ENCODE results near the gene THRB.

Gene THRB

DNA sequence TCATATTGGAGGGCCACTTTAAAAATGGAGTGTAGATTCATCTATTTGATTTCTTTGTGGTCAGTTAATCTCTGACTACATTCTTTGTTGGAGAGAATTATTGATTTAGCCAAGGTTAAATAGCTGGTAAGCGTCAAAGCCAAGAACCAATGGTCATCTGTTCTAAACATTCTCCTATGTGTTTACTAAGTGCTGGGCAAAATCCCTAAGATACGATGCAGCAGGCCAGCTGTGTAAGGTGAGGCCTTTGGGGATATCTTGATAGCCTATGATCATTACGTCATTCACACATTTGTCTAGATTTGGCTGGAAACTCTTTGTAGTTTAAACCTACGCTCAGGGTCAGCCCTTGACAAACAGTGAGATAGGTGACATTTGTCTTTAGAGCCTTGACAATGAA is 313.4 kb downstream of the THRB start:
- DNase-seq (ENCODE audit: low spot score) = no peak

- DNase-seq (ENCODE audit: low spot score) = no peak
These were observed 314.0 kb downstream of the THRB start for GRCh38 chr3:24180616-24181015.

- no peak for DNase-seq (ENCODE audit: low spot score)
These were observed 317.4 kb downstream of the THRB start for GRCh38 chr3:24177201-24177600.

DNA sequence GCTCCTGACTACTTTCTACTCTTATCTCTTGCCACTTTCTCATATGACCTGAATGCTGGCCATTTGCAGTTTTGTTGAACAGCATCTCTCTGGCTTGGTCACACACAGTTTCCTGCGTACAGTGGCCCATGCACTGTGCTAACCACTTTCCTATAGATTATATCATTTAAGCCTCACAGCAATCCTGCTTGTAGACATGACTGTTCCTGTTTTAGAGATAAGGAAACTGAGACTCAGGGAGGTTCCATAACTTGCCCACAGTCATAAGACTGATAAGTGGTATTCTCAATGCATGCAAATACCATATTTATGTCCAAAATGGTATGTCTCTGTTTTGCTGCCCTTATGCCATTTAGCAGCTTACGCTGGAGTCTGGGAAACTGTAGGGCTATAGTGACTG is 320.0 kb downstream of the THRB start:
- no peak for DNase-seq (ENCODE audit: low spot score)

DNA sequence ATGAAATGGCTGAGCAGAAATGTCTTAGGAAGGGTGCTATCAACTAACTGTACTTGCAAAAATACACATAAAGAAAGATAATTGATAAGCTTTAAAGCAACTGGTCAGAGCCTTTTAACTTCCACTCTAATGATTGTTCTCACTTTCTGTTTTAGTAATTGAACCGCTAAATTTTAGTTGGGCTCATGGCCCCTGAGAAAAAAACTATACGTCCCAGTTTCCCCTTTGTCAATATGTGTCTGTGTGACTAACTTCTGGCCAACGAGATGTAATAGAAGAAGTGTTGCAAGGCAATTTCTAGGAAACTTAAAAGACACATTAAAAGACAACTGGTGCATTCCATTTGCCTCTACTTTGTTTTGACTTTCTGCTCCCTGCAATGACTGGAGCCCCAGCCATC is 325.7 kb downstream of the THRB start:
- no peak for DNase-seq (ENCODE audit: low spot score)

GRCh38 chr3:24167429-24167828 is 327.2 kb downstream of the THRB start:
- DNase-seq (ENCODE audit: low spot score) = no peak

- DNase-seq (ENCODE audit: low spot score) = no peak
These were observed 328.1 kb downstream of the THRB start for GRCh38 chr3:24166515-24166914.

GRCh38 chr3:24165603-24165982 is 329.1 kb downstream of the THRB start:
- DNase-seq (ENCODE audit: low spot score) = no peak

- DNase-seq (ENCODE audit: low spot score) = no peak
These were observed 329.6 kb downstream of the THRB start for GRCh38 chr3:24164967-24165602.

- no peak for DNase-seq (ENCODE audit: low spot score)
These were observed 331.7 kb downstream of the THRB start for GRCh38 chr3:24162929-24163328.

- no peak for DNase-seq (ENCODE audit: low spot score)
These were observed 332.8 kb downstream of the THRB start for GRCh38 chr3:24161841-24162240.

DNA sequence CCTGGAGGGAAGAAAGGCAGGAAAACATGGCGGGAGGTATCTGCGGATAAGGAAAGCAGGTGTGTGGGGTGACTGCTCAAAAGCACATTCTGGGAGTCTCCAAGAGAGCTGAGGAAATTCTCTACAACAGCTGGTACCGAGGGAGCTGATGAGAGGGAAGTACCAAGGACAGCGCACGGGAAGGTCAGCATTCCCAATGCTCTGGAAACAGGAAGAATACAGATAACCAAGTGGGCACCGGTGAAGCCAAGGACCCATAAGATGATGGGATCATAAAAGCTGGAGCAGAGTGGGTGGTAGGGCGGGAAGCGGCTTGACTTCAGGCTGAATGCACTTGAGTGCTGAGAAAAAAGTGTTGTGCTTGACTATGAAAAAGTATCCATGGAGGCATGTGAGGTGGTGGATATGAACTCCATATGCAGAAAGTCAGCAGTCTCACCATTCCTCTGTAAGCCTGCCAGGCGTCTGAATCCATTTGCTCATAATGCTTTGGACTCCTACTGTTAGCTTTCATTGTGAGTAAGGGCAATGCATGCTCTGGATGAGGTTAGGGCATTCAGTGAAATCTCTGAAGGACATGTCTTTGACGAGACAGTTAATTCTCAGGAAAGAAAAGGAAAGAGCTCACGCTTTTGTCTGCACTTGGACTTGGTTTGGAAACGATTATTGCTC is 334.1 kb downstream of the THRB start:
- no peak for DNase-seq (ENCODE audit: low spot score)

- no peak for DNase-seq (ENCODE audit: low spot score)
These were observed 335.7 kb downstream of the THRB start for GRCh38 chr3:24158761-24159454.

DNA sequence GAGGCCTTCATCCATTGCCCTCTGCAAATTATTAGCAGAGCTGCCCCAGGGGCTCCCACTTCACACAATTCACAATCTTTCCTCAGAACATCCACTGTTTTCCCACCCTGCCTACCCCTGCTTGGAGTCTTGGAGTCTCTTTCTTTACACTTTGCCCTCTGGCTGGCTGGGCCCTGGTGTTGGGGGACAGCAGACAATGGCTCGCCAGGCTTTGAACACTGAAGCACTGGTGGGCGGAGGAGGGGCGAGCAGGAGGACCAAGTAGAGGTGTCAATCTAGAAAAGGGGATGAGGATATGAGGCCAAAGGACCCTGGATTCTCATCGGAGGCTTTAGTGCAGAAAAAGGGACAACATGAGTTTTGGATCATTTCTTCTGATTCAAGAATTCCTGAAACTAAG is 337.5 kb downstream of the THRB start:
- DNase-seq (ENCODE audit: low spot score) = no peak

DNA sequence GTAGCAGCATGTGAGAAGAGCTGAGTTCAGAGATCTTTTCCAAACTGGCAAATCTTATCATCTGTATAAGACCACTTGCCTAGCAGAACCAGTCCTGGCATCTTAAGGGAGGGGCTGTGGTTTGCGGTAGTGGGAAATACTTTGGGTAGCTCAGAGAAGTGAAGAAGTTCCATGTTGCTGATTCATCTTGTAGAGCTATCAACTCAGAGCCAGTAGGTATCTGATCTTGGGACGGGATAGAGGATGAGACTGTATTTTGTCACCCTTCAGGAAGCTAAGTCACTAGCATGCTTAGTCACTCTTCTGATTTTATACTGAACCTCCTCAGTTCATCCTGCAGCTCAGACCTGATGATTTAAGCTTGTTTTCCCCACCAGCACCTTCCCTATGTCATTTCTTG is 338.2 kb downstream of the THRB start:
- peak; percentile 59 for DNase-seq (ENCODE audit: low spot score)

DNA sequence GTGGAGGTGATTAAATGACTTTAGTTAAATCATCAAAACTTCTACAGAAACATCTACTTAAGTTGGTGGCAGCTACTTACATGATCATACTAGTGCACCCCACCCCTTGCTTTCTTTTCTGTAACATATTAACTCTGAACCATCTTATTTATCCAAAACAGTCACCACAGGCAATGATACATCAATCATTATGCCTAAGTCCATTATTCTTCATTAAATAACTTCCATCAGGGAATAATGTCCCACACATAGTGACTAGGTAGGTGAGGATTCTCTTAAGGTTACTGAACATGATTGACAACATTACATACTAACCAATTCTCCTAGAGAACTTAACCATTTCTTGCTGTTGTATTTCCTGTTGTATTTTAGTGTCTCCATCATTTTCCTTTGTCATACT is 339.4 kb downstream of the THRB start:
- no peak for DNase-seq (ENCODE audit: low spot score)

DNA sequence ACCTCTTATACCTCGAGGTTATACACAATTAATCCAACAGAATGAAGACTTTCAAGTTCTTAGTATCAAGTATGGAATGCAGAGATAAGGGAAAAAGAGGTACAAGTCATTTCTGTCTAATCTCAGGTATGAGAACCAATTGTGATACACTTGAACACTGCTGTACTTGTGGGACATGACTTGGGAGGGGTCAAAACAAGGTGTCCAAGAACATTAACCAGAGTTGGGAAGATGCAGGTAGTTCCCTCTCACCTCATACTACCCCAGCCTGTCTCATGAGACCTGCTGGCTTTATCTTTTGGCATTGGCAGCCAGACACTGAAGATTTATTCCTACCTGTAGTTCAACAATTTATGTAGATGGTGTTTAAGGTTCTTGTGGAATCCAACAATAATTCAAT is 339.9 kb downstream of the THRB start:
- DNase-seq (ENCODE audit: low spot score) = no peak

GRCh38 chr3:24154013-24154695 is 340.5 kb downstream of the THRB start:
- no peak for DNase-seq (ENCODE audit: low spot score)

DNA sequence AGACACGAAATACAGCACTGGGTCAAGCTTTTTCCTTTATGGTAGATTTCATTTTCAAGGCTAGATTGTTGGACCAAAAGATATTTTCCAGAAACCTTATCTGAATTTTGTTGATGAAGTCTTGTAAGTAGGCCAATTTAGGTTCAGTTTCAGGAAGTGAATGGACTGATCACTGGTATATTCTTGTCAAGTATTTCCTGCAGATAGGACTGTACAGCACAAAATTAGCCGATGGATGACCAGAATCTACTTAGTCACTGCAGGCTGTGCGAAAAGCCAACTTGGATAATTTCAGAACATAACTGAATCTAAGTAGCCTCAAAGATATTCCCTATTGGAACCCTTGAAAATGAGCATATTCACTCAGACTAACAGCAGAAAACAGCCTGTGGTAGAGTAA is 343.1 kb downstream of the THRB start:
- DNase-seq (ENCODE audit: low spot score) = no peak

DNA sequence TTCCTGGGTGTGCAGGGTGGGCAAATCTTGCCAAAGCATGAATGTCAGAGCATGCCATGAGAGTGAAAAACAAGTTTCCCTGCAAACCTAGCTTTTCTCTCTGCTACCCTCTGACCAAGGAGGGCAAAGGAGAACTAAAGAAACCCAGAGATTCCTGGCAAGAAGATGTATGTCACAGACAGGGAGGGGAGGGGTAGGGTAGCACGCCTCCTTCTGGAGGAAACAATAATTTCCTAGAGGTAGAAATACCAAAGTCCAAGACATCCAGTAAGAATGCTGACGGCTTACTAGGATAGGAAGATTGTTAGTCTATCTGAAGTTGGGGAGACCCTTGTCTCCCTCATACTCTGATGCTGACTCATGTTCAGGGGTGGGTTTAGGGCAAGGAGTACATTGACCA is 345.6 kb downstream of the THRB start:
- no peak for DNase-seq (ENCODE audit: low spot score)

GRCh38 chr3:24145981-24146822 is 348.4 kb downstream of the THRB start:
- DNase-seq (ENCODE audit: low spot score) = no peak

- no peak for DNase-seq (ENCODE audit: low spot score)
These were observed 349.2 kb downstream of the THRB start for GRCh38 chr3:24145481-24145880.

Measured in SW480 (cell line).